ENCODE measurements around the gene SNAI3.

GRCh38 chr16:88647178-88648070 lies 38.9 kb downstream of the SNAI3 start:
- TF ChIP-seq RAD21 (IDR thresholded peaks at IDR 0.05; ENCODE audit: low read depth), result no peak
- TF ChIP-seq, protein P1, sequence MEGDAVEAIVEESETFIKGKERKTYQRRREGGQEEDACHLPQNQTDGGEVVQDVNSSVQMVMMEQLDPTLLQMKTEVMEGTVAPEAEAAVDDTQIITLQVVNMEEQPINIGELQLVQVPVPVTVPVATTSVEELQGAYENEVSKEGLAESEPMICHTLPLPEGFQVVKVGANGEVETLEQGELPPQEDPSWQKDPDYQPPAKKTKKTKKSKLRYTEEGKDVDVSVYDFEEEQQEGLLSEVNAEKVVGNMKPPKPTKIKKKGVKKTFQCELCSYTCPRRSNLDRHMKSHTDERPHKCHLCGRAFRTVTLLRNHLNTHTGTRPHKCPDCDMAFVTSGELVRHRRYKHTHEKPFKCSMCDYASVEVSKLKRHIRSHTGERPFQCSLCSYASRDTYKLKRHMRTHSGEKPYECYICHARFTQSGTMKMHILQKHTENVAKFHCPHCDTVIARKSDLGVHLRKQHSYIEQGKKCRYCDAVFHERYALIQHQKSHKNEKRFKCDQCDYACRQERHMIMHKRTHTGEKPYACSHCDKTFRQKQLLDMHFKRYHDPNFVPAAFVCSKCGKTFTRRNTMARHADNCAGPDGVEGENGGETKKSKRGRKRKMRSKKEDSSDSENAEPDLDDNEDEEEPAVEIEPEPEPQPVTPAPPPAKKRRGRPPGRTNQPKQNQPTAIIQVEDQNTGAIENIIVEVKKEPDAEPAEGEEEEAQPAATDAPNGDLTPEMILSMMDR (IDR thresholded peaks at IDR 0.05 in 2 of 3, conservative IDR thresholded peaks at IDR 0.05 in 1 of 3; ENCODE audit: borderline replicate concordance in 1 of 3, insufficient read depth in 1 of 3, low read depth in 2 of 3, low read length in 2 of 3), result no peak
- no peak for TF ChIP-seq JUND (IDR thresholded peaks at IDR 0.05)
- no peak for TF ChIP-seq POLR2A (IDR thresholded peaks at IDR 0.05; ENCODE audit: borderline replicate concordance, extremely low read depth, insufficient read depth, insufficient read length)
- no peak for TF ChIP-seq TCF7L2 (IDR thresholded peaks at IDR 0.05; ENCODE audit: borderline replicate concordance, extremely low read depth, insufficient read depth, insufficient read length)
- no peak for TF ChIP-seq YY1 (IDR thresholded peaks at IDR 0.05; ENCODE audit: extremely low read depth, insufficient replicate concordance, low read depth, low read length)
- no peak for TF ChIP-seq POLR2AphosphoS5 (IDR thresholded peaks at IDR 0.05; ENCODE audit: low read depth, low read length)
- TF ChIP-seq, protein P2, sequence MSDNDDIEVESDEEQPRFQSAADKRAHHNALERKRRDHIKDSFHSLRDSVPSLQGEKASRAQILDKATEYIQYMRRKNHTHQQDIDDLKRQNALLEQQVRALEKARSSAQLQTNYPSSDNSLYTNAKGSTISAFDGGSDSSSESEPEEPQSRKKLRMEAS (IDR thresholded peaks at IDR 0.05), result no peak
